GM19240 (cell line): ENCODE data around the gene CDC42SE2.
"Not testable (repeated sequence)": the region's sequence is repeated elsewhere in the genome, so short reads cannot be mapped to it uniquely, and the experiment has no call there.

Experiments used
- DNase-seq: peaks from one replicate; pipeline ENCODE4 v3.0.0; 2011; ENCODE audit warnings: low spot score; ENCODE audit not compliant: insufficient read length

CDC42SE2 gene

DNA sequence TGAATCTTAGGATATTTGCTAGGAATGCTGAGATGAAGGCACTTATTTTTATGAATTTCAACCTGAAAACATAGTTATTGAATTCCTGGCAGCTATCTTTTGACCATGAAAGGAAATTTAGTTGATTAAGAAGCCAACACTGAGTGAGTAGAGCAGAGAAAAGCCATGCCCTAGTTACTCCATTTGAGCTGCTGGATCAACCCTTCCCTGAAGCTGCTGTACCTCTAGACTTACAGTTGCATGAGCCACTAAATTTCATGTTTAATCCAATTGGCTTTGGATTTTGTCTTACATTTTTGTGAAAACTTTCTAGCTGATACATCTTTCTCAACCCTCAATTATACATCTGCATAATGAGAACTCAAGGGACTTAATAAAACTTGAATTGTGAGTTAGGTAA, 54.6 kb downstream of the CDC42SE2 start:
- no peak for DNase-seq

DNA sequence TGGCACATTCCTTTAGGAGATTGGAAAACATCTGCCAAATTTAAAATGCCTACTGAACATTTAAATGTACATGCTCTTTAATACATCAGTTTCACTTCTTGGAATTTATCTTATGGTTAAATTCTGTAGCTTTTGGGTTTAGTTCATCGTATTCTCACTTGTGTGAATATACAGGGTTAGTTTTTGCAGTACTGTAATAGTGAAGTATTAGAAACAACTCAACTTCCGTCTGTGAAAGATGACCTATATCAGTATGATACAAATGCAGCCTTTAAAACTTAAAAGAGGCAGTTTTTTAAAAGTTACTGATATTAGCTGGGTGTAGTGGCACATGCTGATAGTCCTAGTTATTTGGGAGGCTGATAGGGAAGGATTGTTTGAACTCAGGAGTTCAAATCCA, 57.2 kb downstream of the CDC42SE2 start:
- DNase-seq = no peak

DNA sequence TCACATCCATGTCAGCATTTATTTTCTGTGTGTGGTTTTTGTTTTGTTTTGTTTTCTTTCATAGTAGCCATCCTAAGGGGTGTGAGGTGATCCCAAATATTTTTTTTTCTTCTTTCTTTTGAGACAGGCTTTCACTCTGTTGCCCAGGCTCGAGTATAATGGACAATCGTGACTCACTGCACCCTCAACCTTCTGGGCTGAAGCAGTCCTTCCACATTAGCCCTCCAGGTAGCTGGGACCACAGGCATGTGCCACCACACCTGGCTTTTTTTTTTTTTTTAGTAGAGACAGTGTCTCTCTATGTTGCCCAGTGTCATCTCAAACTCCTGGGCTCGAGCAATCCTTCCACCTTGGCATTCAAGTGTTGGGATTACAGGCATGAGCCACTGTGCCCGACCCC, 59.1 kb downstream of the CDC42SE2 start:
- DNase-seq = no peak

DNA sequence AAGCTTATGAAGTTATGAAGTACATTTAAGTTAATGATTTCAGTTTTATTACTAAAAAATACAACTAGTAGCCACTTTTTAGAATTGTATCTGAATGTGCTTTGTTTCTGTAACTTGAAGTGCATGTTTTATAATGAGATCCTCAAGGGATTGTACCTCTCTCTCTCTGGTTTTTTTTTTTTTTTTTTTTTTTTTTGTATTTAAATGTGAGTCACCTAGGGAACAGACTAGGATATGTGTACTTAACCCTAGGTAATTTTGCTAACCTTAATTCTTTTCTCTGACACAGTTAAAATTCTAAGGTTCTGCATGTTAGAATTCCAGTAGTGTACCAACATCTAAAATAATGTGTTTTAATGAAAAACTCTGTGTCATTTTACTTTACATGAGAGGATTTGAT, 59.5 kb downstream of the CDC42SE2 start:
- no peak for DNase-seq

DNA sequence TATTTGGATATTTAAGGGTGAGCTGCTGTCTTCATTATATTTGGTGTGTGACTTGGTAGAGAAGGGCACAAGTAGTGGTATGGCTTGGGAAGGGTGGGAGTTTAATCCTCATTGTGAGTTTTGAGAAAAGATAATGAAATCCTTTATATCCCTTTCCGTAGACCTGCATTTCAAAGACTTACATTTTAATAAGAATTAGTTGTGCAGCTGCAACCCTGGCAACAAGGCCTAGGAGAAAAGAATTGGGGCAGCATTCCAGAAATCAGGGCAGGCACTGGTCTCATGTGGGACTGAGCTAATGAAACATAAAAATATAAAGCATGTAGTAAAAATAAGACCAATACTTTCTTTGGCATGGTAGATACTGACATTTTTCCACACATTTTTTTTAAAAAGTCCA, 60.5 kb downstream of the CDC42SE2 start:
- no peak for DNase-seq

DNA sequence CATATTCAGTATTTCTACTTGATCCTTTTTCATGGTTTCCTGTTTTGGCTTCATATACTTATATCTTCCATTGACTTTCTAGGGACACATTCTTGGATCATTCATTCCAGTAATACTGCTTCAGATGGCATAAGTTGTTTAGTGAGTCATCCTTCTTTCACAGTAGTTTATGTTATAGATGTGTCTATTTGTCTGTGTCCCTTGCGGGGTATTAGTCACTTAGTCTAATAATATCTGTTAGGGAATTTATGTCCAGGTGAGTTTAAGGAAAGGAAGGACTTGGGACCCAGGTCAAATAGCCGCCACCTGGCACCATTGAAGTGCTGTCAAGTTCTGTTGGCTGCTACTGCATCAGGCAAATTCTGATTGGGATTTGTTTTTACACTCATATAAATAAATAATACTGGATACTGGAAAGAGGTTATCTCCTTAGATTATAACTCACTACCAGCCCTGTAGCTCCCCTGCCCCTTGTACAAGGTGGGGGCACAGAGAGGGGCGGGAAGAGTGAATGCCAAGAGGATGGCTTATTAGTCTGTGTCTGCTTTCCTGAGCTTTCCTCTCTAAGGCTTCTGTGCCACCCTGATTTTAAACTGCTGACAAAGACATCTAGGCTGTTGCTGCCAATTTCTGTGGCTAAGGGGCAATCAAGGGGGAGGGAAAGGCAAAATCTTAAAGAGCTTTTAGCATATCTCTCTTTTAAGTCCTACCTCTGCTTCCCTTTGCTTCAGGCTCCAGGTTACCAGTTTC, 64.9 kb downstream of the CDC42SE2 start:
- no peak for DNase-seq

DNA sequence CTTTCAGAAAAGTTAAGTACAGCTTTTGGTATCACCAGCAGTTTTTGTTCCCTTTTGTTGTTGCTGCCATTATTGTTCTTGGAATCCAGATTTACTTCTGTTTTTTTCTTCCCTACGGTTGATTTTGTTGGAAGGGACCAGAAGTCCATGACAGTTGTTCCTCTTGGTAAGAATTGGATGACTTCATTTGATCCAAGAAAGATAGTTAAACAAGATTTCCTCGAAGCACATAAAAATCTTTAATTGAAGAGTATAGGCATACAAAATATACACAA, 65.4 kb downstream of the CDC42SE2 start:
- DNase-seq = no peak

DNA sequence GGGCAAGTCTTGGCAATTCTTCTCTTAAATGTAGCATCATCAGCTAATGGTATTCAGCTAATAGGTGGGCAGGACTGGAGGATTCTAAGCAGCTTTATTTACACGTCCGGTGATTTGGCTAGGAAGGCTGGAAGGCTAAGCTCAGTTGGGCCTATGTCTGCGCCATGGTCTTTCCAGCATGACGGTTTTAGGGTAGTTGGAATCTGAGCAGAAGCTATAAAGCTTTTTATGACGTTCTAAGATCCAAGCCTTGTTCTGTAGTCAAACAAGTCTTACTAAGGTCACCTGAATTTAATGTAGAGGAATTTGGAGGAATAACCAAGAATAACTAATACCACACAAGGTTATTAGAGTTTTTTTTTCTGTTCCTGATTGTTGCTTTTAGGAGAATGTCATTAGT, 66.2 kb downstream of the CDC42SE2 start:
- DNase-seq = no peak

DNA sequence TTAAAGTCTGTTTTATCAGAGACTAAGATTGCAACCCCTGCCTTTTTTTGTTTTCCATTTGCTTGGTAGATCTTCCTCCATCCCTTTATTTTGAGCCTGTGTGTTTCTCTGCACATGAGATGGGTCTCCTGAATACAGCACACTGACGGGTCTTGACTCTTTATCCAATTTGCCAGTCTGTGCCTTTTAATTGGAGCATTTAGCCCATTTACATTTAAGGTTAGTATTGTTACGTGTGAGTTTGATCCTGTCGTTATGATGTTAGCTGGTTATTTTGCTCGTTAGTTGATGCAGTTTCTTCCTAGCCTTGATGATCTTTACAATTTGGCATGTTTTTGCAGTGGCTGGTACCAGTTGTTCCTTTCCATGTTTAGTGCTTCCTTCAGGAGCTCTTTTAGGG, 71.9 kb downstream of the CDC42SE2 start:
- DNase-seq = not testable (repeated sequence)

DNA sequence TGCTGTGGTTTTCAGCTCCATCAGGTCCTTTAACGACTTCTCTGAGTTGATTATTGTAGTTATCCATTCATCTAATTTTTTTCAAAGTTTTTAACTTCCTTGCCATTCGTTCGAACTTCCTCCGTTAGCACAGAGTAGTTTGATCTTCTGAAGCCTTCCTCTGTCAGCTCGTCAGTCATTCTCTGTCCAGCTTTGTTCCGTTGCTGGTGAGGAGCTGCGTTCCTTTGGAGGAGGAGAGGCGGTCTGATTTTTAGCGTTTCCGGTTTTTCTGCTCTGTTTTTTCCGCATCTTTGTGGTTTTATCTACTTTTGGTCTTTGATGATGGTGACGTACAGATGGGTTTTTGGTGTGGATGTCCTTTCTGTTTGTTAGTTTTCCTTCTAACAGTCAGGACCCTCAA, 72.9 kb downstream of the CDC42SE2 start:
- DNase-seq = not testable (repeated sequence)

DNA sequence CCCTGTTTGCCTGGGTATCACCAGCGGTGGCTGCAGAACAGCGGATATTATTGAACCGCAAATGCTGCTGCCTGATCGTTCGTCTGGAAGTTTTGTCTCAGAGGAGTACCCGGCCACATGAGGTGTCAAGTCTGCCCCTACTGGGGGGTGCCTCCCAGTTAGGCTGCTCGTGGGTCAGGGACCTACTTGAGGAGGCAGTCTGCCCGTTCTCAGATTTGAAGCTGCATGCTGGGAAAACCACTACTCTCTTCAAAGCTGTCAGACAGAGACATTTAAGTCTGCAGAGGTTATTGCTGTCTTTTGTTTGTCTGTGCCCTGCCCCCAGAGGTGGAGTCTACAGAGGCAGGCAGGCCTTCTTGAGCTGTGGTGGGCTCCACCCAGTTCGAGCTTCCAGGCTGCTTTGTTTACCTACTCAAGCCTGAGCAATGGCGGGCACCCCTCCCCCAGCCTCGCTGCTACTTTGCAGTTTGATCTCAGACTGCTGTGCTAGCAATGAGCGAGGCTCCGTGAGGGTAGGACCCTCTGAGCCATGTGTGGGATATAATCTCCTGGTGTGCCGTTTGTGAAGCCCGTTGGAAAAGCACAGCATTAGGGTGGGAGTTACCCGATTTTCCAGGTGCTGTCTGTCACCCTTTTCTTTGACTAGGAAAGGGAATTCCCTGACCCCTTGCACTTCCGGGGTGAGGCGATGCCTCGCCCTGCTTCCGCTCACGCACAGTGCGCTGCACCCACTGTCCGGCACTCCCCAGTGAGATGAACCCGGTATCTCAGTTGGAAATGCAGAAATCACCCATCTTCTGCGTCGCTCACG, 73.6 kb downstream of the CDC42SE2 start:
- DNase-seq = not testable (repeated sequence)

DNA sequence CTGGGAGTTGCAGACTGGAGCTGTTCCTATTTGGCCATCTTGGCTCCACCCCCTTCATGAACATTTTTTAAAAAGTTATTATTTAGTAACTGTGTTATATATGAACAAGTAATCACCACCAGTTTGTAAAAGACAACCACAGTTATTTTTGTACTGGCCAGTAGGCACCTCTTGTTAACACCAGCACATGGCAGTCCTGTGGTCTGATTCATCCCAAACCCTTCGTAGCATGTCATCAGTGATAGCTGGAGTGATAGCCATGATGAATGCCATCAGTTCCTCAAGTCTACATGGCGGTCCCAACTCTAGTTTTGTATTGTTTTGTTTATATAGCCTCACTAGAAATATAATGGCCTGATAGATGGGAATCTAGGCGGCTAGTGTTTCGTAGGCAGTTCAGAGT, 74.2 kb downstream of the CDC42SE2 start:
- no peak for DNase-seq

DNA sequence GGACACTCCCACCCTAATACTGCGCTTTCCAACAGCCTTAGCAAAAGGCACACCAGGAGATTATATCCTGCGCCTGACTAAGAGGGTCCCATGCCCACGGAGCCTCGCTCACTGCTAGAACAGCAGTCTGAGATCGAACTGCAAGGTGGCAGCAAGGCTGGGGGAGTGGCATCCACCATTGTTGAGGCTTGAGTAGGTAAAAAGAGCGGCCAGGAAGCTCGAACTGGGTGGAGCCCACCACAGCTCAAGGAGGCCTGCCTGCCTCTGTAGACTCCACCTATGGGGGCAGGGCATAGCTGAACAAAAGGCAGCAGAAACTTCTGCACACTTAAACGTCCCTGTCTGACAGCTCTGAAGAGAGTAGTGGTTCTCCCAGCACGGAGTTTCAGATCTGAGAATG, 80.4 kb downstream of the CDC42SE2 start:
- not testable (repeated sequence) for DNase-seq

DNA sequence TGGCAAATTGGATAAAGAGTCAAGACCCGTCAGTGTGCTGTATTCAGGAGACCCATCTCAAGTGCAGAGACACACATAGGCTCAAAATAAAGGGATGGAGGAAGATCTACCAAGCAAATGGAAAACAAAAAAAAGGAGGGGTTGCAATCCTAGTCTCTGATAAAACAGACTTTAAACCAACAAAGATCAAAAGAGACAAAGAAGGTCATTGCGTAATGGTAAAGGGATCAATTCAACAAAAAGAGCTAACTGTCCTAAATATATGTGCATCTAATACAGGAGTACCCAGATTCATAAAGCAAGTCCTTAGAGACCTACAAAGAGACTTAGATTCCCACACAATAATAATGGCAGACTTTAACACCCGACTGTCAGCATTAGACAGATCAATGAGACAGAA, 82.4 kb downstream of the CDC42SE2 start:
- DNase-seq = not testable (repeated sequence)

DNA sequence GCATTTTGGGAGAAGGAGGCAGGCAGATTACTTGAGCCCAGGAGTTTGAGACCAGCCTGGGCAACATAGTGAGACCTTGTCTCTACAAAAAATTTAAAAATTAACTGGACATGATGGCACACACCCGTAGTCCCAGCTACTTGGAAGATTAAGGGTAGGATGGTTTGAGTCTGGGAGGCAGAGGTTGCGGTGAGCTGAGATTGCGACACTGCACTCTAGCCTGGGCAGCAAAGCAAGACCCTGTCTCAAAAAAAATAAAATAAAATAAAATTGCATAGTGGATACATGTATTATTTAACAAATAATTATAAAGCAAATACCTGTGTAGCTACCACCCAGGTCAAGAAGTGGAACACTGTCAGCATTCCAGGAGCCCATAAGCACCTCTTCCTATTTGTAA, 90.1 kb downstream of the CDC42SE2 start:
- DNase-seq = no peak

DNA sequence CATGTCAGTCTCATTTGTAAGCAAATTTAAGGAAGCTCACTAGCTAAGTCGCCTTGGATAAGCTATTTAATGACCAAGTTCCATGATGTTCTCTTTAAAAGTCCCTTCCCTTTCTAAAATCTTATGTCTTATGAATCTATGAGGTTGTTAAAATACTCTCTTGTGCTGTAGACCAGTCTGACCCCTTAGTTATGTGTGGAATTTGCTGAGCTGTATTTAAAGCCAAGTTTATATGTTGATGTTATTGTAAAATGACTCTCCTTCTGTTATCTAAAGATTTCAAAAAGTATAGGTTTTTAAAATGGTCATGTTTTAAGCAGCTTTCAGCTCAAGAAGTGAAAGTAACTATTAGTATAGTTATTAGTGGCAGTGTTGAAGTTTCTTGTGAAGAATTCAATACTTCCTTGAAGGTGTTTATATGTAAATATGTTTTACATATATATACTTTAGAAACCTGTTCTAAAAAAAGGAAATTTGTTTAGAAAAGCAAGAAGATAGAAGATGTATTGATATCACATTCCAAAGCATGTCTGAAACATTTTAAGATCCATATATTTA, 92.2 kb downstream of the CDC42SE2 start:
- no peak for DNase-seq

DNA sequence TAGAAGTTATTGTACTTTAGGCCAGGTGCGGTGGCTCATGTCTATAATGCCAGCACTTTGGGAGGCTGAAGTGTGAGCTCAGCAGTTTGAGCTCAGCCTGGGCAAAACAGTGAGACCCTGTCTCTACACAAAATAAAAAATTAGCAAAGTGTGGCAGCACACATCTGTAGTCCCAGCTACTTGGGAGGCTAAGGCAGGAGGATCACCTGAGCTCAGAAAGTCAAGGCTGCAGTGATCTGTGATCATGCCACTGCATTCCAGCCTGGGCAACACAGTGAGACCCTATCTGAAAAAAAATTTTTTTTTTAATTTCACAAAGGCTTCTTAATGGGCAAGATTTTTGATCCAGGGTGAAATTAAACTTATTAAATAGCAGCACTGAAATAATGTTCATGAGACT, 92.8 kb downstream of the CDC42SE2 start:
- no peak for DNase-seq

DNA sequence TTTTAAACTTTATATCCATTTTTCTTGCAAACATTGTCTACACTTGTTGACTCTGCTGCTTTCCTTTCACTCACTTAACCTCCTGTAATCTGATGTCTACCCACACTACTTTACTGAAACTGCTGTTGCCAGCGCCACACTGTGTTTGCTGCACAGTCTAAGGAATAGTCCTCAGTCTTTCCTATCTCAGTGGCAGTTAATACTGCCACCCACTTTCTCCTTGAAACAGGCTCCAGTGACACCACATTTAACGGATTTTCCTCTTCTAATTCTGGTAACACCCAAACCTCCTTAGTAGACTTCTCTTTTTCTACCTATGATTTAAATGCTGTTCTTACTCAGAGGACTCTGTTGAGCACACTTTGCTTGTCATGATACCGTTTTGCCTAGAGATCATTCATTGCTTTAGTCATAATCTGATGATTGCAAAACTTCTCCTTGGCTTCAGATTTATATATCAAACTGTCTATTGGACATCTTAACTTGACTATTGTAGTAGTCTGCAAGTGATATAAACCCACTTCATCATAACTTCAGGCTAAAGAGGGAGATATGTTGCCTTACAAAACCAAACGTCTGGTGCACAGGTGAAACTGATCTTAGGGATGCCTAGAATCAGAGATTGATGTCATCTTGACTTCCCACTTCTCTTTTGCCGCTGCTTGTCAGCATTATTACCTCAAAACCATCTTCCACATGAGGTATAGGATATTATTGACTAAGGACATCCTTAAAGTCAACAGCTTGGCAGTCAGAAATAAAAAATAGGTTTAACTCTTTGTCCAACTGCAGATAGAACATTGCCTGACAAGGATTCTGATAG, 94.1 kb downstream of the CDC42SE2 start:
- DNase-seq = no peak

DNA sequence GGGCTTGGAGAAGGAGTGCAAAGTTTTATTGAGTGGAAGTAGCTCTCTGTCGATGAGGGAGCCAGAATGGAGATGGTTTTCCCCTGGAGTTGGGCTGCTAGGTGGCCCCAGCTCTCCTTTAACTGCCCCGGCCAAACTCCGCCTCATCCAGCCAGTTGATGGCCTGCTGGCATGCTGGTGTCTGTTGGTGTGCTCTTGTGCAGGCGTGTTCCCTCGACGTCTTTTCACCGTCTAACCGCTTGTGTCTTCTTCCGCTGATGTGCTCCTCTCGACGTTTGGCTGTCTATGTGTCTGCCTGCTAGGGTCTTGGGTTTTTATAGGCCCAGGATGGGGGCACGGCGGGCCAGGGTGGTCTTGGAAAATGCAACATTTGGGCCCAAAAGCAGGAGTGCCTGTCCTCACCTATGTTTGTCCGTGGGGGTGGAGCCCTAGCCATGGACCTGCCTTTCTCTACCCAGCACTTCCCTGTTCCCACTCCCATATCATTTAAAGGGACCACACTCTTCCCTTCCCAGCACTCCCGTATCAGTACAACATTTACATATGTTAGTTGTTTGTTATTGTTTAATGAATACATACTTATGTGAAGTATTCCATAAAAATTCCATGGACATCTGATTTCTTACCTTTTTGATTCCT, 97.9 kb downstream of the CDC42SE2 start:
- DNase-seq = no peak

DNA sequence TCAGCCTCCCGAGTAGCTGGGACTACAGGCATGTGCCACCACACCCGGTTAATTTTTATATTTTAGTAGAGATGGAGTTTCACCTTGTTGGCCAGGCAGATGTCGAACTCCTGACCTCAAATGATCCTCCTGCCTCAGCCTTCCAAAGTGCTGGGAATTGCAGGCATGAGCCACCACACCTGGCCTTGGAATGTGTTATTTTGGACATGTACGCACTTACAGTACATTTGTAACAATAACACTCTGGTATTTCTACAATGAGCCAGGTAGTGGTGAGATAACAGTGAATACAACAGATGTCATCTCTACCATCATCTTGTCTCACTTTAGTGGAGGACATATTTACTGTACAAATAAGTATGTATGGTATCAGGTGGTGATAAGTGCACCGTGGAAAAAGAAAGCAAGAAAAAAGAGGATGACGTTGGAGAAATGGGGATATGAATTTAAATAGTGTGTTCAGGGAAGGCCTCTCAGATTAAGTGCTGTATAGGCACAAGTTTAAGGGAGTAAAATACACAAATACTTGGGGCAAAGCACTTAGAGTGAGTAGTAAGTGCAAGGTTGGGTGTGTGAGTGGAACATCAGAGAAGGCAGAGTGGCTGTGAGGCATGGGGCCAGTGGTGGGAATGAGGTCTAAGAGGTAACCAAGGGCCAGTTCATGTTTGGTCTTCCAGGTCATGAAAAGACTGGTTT, 100.1 kb downstream of the CDC42SE2 start:
- DNase-seq = no peak

DNA sequence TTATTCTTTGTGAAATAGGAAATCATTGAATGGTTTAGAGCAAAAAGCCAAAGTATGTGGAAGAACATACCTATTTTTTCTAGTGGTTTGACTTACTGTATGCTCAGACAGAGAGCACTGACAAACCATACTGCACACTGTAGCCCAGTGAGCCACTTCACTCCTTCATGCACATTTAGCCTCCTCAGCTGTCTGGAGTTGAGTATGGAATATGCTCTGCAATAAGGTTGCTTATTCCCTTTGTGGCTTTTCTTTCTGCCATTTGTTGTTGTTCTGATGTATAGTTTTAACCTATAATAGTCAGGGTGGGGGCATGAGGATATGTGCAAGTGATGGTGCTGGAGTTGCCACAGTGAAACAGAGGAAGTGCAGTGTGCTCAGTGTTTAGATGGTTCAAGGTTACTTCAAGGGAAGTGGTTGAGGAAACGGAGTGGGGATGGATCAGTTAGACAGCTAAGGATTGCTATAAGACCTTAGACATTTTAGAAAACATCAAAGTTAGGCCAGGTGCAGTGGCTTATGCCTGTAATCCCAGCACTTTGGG, 100.7 kb downstream of the CDC42SE2 start:
- no peak for DNase-seq
